Measurements from ENCODE around the gene CTNNBL1.

Gene CTNNBL1

GRCh38 chr20:37901654-37902503, 208.0 kb downstream of the CTNNBL1 start:
- no peak for DNase-seq (ENCODE audit: low read depth in 2 of 2)

- no peak for DNase-seq (ENCODE audit: low read depth in 2 of 2)
Observed at GRCh38 chr20:37902504-37903313, 208.9 kb downstream of the CTNNBL1 start, which contains the start of gene VSTM2L. VSTM2L (plus strand) TSS chr20:37903127; CDS start chr20:37903351, 224 bp downstream.

DNA sequence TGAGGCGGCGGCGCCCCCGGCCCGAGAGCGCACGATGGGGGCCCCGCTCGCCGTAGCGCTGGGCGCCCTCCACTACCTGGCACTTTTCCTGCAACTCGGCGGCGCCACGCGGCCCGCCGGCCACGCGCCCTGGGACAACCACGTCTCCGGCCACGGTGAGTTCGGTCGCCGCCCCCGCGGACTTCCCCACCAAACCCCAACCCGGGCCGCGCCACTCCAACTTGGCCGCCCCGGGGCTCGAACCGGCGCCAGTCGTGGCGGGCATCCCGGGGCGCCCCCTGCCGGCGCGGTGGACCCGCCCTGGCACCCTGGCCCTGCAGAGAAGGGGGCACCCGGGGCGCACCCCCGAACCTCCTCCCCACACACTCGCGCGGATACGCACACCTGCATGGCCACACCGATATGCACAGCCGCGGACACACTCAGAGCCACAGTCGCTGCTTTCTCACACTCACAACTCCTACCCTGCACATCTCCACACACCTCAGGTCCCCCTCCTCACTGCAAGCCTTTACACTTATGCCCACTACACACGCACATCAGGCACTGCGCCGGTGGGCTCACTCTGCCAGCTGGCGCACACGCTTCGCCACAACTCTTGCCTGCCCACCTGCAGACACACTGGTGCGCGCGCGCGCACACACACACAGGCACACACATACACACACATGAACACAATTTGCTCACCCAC, 209.6 kb downstream of the CTNNBL1 start:
- DNase-seq (ENCODE audit: low read depth in 2 of 2), result no peak

GRCh38 chr20:37904008-37904642, 210.3 kb downstream of the CTNNBL1 start:
- DNase-seq (ENCODE audit: low read depth in 2 of 2), result no peak

- DNase-seq (ENCODE audit: low read depth in 2 of 2), result no peak
Observed at GRCh38 chr20:37904845-37905373, 211.1 kb downstream of the CTNNBL1 start.

GRCh38 chr20:37905671-37906613, 212.1 kb downstream of the CTNNBL1 start:
- DNase-seq (ENCODE audit: low read depth in 2 of 2), result no peak

DNA sequence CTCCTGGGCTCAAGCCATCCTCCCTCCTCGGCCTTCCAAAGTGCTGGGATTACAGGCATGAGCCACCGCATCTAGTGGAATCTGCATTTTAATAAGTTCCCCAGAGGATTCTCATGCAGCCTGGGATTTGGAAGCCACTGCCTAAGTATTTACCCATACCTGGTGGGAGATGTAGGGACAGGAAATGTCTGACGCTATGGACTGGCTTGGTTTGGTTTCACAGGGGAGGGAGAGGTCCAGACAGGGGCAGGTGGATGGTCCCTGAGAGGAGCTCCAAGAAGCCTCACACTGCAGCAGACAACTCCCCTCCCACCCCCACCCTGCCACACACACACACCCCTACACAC, 213.5 kb downstream of the CTNNBL1 start:
- no peak for DNase-seq (ENCODE audit: low read depth in 2 of 2)

DNA sequence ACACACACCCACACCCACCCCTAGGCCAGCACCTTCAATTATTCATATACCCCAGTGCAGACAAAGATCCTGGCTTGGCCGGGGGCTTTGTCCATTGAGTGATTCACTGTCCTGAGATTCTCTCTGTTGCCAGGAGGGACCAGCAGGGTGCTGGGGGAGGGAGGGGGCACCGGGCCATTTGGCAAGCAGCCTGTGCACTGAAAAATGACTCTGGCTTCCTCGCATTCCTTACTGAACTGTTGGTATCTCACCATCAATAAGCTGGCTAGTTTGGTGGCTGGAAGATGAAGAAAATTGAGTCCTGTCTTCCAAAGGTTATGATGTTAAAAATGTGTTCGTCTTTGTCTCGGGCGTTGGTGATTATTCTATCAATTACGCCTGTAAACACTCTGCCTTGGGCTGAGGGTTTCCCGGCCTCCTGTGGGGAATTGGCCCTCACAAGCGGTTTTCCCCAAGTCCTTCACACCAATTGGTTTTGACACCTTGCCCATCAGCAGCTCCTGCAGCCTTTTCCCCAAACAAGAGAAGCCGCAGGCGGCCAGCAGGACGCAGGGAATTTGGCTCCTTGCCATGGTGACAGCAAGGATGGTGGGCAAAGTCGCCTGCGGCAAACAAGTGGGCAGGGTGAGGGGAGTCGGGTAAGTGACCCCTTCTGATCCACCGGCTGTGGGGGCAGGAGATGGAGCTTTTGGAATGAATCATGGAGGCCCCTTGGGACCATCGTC, 214.0 kb downstream of the CTNNBL1 start:
- no peak for DNase-seq (ENCODE audit: low read depth in 2 of 2)

- no peak for DNase-seq (ENCODE audit: low read depth in 2 of 2)
Observed at GRCh38 chr20:37911261-37911660, 217.4 kb downstream of the CTNNBL1 start.

DNA sequence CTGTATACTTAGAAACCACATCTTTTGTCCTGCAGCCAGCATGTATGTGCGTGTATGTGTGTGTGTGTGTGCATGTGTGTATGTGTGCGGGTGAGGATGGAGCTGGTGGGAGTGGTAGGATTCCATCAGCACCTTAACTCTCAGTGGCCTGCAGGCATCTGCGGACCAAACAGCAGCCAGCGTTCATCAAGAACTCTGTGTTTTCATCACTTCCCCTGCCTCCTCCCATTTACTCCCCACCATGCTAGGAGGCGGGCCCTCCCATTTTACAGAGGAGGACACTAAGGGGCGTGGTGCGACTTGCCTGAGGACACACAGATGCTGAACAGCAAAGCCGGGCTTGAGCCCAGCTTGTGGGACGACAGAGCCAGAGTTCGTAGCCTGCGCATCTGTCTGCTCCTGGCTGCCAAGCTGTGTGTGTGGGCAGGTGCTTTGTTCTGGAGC, 218.0 kb downstream of the CTNNBL1 start:
- no peak for DNase-seq (ENCODE audit: low read depth in 2 of 2)

- no peak for DNase-seq (ENCODE audit: low read depth in 2 of 2)
Observed at GRCh38 chr20:37912874-37913273, 219.0 kb downstream of the CTNNBL1 start.

DNA sequence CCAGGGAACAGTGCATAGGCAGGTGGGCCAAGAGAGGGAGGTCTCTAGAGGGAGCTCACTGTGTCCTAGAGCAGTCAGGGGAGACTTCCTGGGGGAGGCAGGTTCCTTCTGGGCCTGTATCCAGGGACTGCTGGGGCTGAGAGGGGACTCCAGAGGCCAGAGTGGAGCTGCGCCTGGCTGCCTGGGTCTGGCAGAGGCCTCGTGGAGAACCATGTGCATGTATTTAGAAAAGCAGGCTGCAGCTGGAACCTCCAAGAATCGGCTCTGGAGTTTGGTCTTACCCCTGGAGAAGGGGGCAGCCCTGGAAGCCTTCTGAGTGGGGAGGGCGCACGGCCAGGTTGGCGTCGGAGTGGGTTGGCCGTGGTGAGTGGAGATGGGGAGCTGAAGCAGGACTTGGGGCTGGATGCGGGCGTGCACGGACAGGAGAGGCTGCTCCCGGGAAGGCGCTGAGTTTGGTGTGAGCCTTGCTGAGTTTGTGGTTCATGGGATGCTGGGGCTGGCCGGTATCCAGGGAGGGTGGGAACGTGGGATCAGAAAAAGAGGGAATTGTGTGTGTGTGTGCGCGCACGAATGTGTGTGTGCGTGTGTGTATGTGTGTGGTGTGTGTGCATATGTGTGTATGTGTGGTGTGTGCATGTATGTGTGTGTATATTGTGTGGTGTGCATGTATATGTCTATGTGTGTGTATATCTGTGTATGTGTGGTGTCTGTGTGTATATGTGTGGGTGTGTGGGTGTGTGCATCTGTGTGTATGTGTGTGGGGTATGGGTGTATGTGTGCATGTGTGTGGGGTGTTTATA, 219.9 kb downstream of the CTNNBL1 start:
- no peak for DNase-seq (ENCODE audit: low read depth in 2 of 2)

- no peak for DNase-seq (ENCODE audit: low read depth in 2 of 2)
Observed at GRCh38 chr20:37914367-37914671, 220.5 kb downstream of the CTNNBL1 start.

DNA sequence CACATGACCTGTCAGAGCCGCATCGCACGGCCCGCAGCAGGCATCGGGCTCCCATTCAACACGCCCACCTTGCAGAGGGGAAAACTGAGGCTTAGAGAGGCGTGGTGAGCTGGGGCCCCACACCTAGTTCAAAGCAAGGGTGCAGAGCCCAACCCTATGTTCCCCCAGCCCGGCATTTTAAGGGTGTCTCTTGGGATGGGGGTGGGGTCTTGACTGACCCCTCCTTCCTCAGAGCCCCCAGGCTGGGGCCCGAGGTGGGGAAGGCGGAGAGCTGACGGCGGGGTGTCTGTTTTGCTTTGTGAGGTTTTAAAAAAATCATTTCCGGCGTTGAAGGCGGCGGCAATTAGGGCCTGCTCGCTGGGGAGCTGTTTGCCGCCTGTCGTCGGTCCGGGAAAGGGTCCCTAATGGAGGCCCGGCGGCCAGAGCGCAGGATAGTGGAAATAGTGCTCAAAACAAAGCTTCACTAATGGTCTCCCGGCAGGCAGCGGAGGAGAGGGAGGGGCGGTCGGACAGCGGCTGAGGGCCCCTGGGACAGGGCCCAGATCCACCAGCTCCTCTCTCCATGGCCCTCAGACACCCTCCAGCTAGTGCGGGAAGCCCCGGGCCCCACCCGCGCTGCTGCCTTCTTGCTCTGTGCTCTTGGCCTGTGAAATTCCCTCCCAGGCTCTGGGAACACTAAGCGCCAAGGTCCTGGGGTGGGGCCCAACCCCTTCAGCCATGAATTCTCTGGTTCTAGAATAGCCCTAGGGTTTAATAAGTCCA, 221.0 kb downstream of the CTNNBL1 start:
- no peak for DNase-seq (ENCODE audit: low read depth in 2 of 2)

DNA sequence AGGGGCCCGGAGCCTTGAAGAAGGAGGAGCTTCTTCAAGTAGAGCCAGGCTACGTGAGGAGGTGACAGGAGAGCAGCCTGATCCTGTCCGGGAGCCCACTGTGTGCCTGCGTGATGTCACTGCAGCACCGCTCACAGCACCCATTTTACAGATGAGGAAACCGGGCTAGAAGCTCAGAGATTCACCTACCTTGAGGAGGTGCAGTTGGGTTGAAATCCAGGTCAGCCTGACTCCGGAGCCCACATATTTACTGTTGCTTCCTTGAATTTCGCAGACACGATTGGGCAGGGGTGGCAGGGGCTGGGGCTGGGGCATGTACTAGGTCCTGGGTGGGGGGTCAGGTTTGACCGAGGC, 221.6 kb downstream of the CTNNBL1 start:
- DNase-seq (ENCODE audit: low read depth in 2 of 2), result no peak

GRCh38 chr20:37915800-37916570, 222.2 kb downstream of the CTNNBL1 start:
- DNase-seq (ENCODE audit: low read depth in 2 of 2), result no peak

DNA sequence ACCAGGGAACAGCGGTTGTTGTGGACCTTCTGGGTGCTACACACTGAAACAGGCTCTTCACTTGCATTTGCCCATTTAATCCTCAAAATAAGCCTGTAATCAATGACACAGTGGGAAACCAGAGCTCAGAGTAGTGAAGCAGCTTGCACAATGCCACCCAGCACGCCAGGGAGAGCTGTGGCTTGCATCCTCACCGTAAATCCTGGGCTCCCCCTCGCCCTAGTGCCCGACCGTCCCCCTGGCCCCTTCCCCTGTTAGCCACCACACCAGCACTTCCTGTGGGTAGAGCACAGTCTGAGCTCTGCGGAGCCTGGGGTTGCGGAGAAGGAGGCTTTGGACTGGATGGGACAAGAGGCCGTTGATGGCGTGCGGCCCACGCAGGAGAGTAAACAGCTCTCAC, 223.6 kb downstream of the CTNNBL1 start:
- no peak for DNase-seq (ENCODE audit: low read depth in 2 of 2)

DNA sequence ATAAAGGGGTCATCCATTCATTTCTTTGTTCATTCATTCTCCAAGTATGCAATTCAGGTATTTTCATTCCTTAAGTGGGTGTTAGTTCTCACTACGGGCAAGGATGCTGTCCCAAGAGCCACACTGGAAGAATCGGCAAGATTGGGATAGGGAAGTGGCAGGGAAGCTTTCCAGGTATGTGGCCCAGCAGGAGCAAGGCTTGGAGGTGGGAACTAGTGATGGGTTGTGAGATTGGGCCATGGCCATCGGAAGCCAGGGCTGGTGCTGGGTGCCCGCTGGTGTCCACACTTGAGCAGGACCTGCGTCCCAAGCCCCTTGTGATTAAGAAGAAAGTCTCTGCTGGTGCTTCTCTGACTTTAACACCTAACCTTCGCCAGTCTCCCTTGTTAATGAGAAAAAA, 224.2 kb downstream of the CTNNBL1 start:
- no peak for DNase-seq (ENCODE audit: low read depth in 2 of 2)

Measured in stimulated activated CD4-positive, alpha-beta T cell treated with anti-CD3 and anti-CD28 coated beads, Interleukin-1b, Interleukin-23, amount 100 ng/mL, for 1 hour (primary cell).